Coronary artery (tissue), 2 donors: ENCODE measurements around the gene GPC6.
A peak's percentile ranks its signal among the peaks of the same experiment; 100 is the strongest.

Experiments used
- DNase-seq: peaks from one replicate; pipeline ENCODE4 v3.0.0-alpha.2; 2017; ENCODE audit warnings: low spot score
- H3K27ac ChIP-seq, 2 donors: fragments of 200-600 bp; sonication (generic); one replicate each; pipeline ENCODE4 v1.5.1; 2016 to 2019
- H3K4me3 ChIP-seq: fragments of 200-600 bp; sonication (generic); 2 replicates; pipeline ENCODE4 v1.5.1; 2016; ENCODE audit warnings: mild to moderate bottlenecking, moderate library complexity
- TF ChIP-seq, protein P1 (sequence below): fragments of 200-600 bp; sonication (generic); IDR thresholded peaks from one replicate; pipeline ENCODE4 v1.5.1; 2019; ENCODE audit warnings: antibody characterized with exemption

GPC6 gene

DNA sequence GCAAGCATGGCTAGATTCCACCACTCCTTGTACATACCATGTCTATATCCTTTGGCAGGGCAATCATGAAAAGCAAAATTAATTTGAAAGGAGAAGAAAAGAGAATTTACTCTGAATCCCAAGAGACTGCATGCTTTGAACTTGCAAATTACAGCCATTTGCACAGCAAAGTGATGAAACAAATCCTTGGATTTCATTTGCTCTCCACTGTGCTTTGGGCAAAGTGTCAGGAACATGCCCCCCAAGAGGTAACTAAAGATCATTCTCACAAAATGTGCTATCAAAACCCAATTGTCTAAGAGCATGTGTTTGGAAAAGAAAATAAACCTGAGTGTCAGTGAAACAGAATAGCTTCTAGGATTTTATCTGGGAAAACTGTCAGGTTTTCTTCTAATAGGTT, 298.5 kb downstream of the GPC6 start:
- no peak for DNase-seq
- Histone ChIP-seq H3K4me3 (no peak overlapping the region), H3K27ac (no peak overlapping the region)
- TF ChIP-seq, protein P1, sequence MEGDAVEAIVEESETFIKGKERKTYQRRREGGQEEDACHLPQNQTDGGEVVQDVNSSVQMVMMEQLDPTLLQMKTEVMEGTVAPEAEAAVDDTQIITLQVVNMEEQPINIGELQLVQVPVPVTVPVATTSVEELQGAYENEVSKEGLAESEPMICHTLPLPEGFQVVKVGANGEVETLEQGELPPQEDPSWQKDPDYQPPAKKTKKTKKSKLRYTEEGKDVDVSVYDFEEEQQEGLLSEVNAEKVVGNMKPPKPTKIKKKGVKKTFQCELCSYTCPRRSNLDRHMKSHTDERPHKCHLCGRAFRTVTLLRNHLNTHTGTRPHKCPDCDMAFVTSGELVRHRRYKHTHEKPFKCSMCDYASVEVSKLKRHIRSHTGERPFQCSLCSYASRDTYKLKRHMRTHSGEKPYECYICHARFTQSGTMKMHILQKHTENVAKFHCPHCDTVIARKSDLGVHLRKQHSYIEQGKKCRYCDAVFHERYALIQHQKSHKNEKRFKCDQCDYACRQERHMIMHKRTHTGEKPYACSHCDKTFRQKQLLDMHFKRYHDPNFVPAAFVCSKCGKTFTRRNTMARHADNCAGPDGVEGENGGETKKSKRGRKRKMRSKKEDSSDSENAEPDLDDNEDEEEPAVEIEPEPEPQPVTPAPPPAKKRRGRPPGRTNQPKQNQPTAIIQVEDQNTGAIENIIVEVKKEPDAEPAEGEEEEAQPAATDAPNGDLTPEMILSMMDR, result no peak

DNA sequence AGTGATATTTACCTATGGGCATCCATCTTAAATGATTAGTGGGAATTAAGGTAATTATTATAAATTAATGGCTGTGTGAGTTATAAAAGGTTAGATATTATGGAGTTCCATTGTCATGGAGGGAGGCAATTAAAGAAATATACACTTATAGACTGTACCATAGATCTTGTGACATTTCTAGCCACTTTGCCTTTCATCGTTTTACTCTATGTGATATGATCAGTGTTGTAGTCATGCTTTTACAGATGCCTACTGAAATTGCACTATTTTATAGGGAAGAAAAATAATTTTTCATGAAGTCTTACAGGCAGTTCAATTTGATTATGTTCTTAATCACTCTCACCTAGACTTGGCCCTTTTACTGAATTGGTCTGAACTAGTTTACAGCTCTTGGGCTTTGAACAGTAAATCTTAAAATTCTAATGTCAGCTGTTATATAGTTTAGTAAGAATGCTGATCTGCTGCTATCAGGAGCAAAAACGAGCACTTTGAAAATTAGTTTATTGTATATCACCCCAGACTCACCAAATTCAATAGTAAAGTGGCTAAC, 301.2 kb downstream of the GPC6 start:
- TF ChIP-seq, protein P1, result no peak
- Histone ChIP-seq H3K4me3 (no peak overlapping the region), H3K27ac (no peak overlapping the region)
- no peak for DNase-seq

DNA sequence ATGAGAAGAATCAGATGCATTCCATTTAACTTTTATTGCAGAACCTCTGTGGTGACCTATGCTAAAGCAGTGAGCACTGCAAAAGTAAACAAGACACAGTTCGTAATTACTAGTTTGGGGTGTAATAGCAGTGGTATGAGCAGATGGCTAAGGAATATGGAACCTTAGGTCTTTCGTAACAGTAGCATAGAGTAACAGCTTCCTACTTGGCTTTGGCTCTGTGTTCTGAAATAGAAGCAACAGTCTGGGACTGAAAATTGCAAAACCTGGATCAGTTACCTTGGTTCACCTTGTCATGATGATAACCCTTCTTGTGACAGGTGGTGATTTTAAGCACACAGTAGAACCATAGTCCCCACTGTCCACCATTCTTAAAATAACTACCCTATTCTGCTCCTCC, 303.4 kb downstream of the GPC6 start:
- no peak overlapping the region for H3K27ac ChIP-seq
- DNase-seq, result no peak
- H3K4me3 ChIP-seq, result no peak overlapping the region
- TF ChIP-seq, protein P1, result no peak

DNA sequence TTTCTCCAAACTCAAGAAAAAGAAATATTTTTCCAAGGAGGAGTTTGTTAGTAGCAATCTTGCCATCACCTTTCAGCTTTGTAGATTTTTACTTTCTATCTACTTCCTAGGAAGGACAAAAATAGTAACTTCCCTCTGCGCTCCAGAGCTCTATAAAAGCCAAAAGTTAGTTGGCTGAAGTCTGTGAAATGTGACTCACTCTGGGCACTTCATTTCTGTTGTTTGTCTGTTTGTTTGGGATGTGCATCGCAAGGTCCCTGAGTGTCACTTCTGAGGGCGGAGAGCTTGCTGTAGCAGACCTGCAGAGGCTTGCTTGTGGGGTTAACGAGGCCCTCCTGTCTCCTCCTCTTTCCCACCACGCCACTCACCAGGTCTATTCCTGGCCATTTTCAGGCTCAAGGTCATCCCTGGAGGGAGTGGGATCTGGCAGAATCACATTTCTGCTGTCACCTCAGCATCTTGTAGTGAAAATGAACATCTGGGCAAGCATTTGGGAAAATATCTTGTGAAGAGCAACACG, 307.6 kb downstream of the GPC6 start:
- Histone ChIP-seq H3K27ac (peak overlapping the region in 1 of 2 donors; percentile 74), H3K4me3 (peak overlapping the region; percentile 43)
- DNase-seq, result no peak
- TF ChIP-seq, protein P1, result no peak

DNA sequence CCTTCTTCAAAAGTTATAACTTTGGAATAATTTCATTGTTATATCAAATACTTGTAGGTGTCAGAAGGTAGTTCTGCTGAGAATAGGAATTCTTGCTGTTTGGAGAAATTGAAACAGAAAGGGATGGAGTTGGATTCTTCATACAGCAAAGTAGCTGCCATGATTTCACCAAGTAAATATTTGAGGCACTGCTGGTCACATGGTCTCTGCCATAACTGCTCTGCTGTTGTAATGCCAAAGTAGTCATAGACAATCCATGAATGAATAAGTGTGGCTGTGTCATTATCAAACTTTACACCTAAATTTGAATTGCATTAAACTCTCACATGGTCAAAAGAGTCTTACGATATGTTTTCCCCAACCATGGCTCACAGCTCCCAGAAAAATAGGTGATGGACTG, 308.6 kb downstream of the GPC6 start:
- Histone ChIP-seq H3K4me3 (no peak overlapping the region), H3K27ac (no peak overlapping the region)
- TF ChIP-seq, protein P1, result no peak
- no peak for DNase-seq

DNA sequence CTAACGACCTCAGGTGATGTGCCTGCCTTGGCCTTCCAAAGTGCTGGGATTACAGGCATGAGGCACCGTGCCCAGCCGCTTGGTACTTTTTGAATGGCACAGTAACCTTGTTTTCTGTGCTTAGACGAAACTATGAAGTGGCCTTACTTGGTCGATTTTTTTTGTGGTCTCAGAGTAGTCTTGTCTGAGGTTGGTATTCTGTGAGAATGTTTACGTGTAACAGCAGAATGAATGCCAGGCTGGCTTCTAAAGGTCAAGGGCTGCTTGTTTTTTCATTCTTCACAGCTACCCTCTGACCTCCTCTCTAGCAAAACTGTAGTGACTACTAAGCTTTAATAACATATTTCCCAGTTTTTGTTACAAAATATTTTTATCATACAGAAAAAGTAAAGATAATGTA, 313.3 kb downstream of the GPC6 start:
- DNase-seq, result no peak
- TF ChIP-seq, protein P1, result no peak
- H3K27ac ChIP-seq, result no peak overlapping the region
- H3K4me3 ChIP-seq, result no peak overlapping the region

DNA sequence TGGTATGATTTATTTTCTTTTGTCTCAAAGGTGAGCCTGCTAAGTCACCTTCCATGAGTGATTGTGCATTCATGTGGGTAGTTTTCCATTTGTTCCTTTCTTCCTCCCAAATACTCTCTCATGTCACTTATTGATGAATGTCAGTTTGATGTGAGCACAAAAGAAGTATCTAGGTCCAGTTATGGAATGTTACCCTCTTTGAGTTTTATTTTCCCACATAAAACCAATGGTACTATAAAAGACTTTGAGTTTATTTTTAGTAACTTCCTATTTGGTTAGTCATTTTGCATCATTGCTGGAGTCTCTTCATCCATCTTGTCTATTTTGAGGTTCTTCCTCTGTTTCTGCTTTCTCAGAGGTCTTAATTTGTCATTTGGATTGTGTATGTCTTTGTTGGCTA, 321.3 kb downstream of the GPC6 start:
- no peak overlapping the region for H3K27ac ChIP-seq
- TF ChIP-seq, protein P1, result no peak
- no peak for DNase-seq
- no peak overlapping the region for H3K4me3 ChIP-seq
